NT2/D1 (cell line): ENCODE data around the gene SCYL3.
"Not testable (repeated sequence)": the region's sequence is repeated elsewhere in the genome, so short reads cannot be mapped to it uniquely, and the experiment has no call there.

ENCODE experiments used
- DNase-seq: peaks from one replicate; pipeline ENCODE4 v3.0.0-alpha.2; 2011; ENCODE audit warnings: low read depth, low spot score
- H3K27me3 ChIP-seq: 2 replicates; pipeline ENCODE4 v1.6.0; 2011; ENCODE audit warnings: mild to moderate bottlenecking; ENCODE audit not compliant: insufficient read length, insufficient read depth
- H3K36me3 ChIP-seq: 2 replicates; pipeline ENCODE4 v1.6.1; 2011; ENCODE audit warnings: mild to moderate bottlenecking, low read length, mixed read lengths; ENCODE audit not compliant: insufficient read depth, insufficient read length
- H3K4me1 ChIP-seq: 2 replicates; pipeline ENCODE4 v1.5.1; 2011; ENCODE audit not compliant: insufficient read depth, insufficient read length
- H3K4me3 ChIP-seq: 2 replicates; pipeline ENCODE4 v1.5.1; 2011; ENCODE audit warnings: low read depth; ENCODE audit not compliant: insufficient read length
- H3K9ac ChIP-seq: 2 replicates; pipeline ENCODE4 v1.6.0; 2011; ENCODE audit warnings: low read depth; ENCODE audit not compliant: insufficient read length
- H3K9me3 ChIP-seq: 2 replicates; pipeline ENCODE4 v1.5.1; 2011; ENCODE audit warnings: mild to moderate bottlenecking, low read length; ENCODE audit not compliant: insufficient read depth
- SUZ12 ChIP-seq: IDR thresholded peaks from 2 replicates; pipeline ENCODE4 v1.6.1; 2011; ENCODE audit not compliant: insufficient read length, insufficient read depth; ENCODE audit errors: extremely low read depth
- YY1 ChIP-seq: IDR thresholded peaks from 2 replicates; pipeline ENCODE4 v1.6.1; 2011; ENCODE audit not compliant: insufficient read length, insufficient read depth
- ZNF274 ChIP-seq: IDR thresholded peaks from 2 replicates; pipeline ENCODE4 v1.6.1; 2011; ENCODE audit warnings: mild to moderate bottlenecking, low read depth, low read length

The SCYL3 gene

DNA sequence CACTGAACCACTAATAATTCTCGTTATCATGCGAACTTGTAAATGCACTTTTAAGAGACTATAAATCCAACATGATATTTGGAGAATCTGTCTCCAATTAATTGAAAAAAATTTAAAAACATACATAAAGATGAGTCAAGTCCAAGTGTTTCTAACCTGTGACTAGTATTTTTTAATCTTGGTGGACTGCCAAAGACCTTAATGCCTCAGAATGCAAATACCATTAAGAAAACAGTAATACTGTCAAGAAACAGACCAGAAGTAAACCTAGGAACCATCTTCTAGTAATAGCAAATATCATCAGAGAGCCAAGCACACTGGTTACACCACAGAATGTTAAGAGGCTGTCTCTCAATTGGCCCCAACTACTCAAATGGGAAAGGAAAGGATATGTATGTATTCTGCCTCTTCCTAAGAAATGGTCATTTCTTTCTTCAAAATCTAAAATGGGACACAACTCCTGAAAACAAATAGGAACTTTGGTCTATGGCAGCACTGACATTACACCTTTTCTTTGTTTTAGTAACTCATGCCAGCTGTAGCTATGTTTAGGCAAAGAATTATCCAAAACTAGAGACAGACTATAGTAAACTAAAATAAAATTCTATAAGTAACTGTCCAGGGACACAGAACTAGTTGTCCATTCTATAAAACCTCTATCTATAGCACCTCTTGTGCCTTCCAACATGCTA, 15.8 kb downstream of the SCYL3 start:
- Histone ChIP-seq H3K9me3 (peaks cover 24% of the 10 kb centered on the region; the same call in 1 of the 2 replicates), H3K36me3 (peaks cover 70% of the 10 kb centered on the region)
- TF ChIP-seq SUZ12 = no peak

DNA sequence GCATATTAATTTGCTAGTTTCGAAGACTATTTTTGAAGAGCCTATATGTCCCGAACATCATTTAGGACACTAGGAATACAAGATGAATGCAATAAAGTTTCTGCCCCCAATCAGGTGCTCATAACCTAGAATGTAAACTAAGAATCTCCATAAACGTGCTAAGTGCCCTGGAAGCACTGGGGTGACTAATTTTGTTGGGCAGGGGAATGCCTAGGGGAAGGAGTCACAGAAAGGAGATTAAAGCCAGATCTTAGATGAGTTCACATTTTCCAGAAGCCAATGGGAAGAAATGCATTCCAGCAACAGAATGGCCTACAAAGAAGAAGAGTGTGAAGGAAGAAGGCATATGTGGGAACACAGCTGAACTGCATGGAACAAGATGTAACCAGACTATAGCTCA, 19.5 kb downstream of the SCYL3 start:
- Histone ChIP-seq H3K9me3 (peaks cover 29% of the 10 kb centered on the region; the same call in 1 of the 2 replicates), H3K4me3 (no peak overlapping the region), H3K36me3 (peaks cover 89% of the 10 kb centered on the region), H3K27me3 (no peaks in the 10 kb centered on the region), H3K9ac (no peak overlapping the region), H3K4me1 (no peaks in the 10 kb centered on the region)
- no peak for TF ChIP-seq SUZ12
- TF ChIP-seq YY1 = no peak
- no peak for TF ChIP-seq ZNF274
- DNase-seq = no peak

More for the DNA sequence above, 15.8 kb downstream of the SCYL3 start:
- Histone ChIP-seq H3K9ac (no peak overlapping the region), H3K27me3 (no peaks in the 10 kb centered on the region), H3K4me3 (no peak overlapping the region), H3K4me1 (no peaks in the 10 kb centered on the region)
- DNase-seq = no peak

DNA sequence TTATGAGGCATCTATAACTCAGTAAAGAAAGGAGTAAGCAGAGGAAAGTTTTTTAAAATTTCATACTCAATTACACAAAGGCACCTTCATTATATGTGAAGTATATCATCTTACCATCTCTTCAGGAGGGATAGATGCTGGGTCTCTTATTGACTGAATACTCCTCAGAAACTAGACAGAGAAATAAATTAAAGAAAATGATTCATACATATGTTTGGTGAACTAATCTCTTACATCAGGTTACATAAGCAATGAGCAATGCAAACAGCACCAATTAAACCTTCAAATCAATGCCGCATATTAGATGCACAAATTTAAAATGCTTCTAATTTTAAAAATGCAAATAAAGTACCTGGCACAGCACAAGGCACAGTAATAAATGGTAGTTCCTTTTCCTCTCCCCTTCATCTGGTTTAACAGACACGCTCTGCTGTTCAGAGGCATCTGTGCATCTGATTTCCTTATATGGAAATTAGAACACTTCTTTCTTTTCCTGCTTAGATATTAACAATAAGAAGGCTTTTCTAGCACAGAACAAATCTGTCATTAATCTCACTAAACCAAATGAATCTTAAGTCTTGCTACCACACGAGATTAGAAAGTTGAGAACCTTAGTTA, 20.0 kb downstream of the SCYL3 start:
- no peak overlapping the region for H3K4me3 ChIP-seq
- H3K9me3 ChIP-seq = peaks cover 29% of the 10 kb centered on the region; the same call in 1 of the 2 replicates
- DNase-seq = no peak
- H3K4me1 ChIP-seq = no peaks in the 10 kb centered on the region
- peaks cover 90% of the 10 kb centered on the region for H3K36me3 ChIP-seq
- TF ChIP-seq ZNF274 (no peak), SUZ12 (no peak), YY1 (no peak)
- H3K9ac ChIP-seq = no peak overlapping the region
- no peaks in the 10 kb centered on the region for H3K27me3 ChIP-seq

DNA sequence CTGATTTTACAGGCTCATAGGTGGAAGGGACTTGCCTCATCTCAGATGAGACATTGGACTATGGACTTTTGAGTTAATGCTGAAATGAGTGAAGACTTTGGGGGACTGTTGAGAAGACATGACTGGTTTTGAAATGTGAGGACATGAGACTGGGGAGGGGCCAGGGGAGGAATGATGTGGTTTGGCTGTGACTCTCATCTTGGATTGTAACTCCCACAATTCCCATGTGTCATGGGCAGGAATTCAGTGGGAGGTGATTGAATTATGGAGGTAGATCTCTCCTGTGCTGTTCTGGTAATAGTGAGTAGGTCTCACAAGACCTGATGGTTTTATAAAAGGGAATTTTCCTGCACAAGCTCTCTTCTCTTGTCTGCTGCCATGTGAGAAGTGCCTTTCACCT, 20.8 kb downstream of the SCYL3 start:
- no peaks in the 10 kb centered on the region for H3K4me1 ChIP-seq
- TF ChIP-seq YY1 = no peak
- DNase-seq = no peak
- H3K9ac ChIP-seq = no peak overlapping the region
- H3K9me3 ChIP-seq = peaks cover 29% of the 10 kb centered on the region; the same call in 1 of the 2 replicates
- H3K27me3 ChIP-seq = no peaks in the 10 kb centered on the region
- no peak overlapping the region for H3K4me3 ChIP-seq
- H3K36me3 ChIP-seq = peaks cover 91% of the 10 kb centered on the region

DNA sequence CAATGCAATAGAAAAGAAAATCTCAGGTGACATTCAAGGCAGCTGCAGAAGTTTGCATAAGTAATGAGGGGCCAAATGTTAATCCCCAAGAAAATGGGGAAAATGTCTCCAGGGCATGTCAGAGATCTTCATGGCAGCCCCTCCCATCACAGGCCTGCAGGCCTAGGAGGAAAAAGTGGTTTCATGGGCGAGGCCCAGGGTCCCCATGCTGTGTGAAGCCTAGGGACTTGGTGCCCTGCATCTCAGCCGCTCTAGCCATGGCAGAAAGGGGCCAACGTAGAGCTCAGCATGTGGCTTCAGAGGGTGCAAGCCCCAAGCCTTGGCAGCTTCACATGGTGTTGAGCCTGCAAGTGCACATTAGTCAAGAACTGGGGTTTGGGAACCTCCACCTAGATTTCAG, 21.7 kb downstream of the SCYL3 start:
- H3K27me3 ChIP-seq, DNase-seq, H3K4me3 ChIP-seq, H3K4me1 ChIP-seq, H3K9ac ChIP-seq: not testable (repeated sequence)
- Histone ChIP-seq H3K9me3 (peaks cover 29% of the 10 kb centered on the region; the same call in 1 of the 2 replicates), H3K36me3 (peaks cover 94% of the 10 kb centered on the region)

DNA sequence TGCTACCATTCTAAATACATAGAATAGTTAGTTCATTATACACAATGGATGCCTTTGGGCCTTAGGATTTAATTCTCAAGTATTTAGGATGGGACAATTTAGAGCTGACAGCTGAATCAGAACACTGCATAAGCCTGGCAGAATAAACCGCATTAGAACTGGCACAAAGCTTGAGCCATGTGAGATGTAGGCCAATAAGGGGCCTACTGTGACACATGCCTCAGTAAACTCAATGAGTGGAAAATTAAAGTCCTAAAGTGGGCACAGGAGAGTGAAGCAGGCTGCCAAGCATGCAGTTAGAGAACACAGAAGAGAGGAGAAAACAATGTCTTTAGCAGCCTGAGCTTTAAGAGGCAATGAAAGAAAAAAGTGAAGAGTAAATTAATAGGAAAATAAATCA, 24.3 kb downstream of the SCYL3 start:
- H3K4me3 ChIP-seq = no peak overlapping the region
- TF ChIP-seq ZNF274 = no peak
- TF ChIP-seq SUZ12 = no peak
- no peak for TF ChIP-seq YY1
- H3K27me3 ChIP-seq = no peaks in the 10 kb centered on the region
- H3K36me3 ChIP-seq = peaks cover 97% of the 10 kb centered on the region
- H3K4me1 ChIP-seq = no peaks in the 10 kb centered on the region
- DNase-seq = no peak
- peaks cover 29% of the 10 kb centered on the region; the same call in 1 of the 2 replicates for H3K9me3 ChIP-seq
- H3K9ac ChIP-seq = no peak overlapping the region

DNA sequence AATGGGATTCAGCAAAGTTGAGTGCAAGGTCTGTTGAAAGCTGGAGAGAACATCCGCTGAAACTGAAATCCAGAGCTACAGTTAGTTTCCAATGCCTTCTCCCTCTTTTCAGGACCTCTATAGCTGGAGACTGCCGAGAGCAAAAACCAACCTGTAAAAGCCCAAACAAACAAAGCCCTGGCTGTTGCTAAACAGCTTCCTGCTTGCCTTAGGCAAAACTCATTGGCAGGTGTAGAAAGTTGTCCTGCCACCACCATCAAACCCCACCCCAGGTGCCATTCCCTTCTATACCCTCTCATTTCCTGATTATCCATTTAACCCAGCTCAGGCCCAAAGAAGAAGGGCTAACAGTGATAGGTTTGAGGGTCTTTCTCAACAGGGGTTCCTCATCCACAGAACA, 24.7 kb downstream of the SCYL3 start:
- no peak overlapping the region for H3K4me3 ChIP-seq
- no peaks in the 10 kb centered on the region for H3K4me1 ChIP-seq
- TF ChIP-seq ZNF274 (no peak), YY1 (no peak)
- no peaks in the 10 kb centered on the region for H3K27me3 ChIP-seq
- H3K9ac ChIP-seq = no peak overlapping the region
- DNase-seq = no peak
- peaks cover 24% of the 10 kb centered on the region; the same call in 1 of the 2 replicates for H3K9me3 ChIP-seq
- H3K36me3 ChIP-seq = peaks cover 97% of the 10 kb centered on the region
